SK-N-SH treated with all-trans-retinoic acid at 6 μM for 48 hours (cell line): ENCODE measurements around the gene CTAGE1.

Source experiments
- ATAC-seq: fragments of 200-7000 bp; cut with Tn5 transposase; 3 replicates; pipeline ENCODE4 v1.9.1; 2020; ENCODE audit warnings: mild to moderate bottlenecking, moderate library complexity
- ARNTL ChIP-seq: fragments of 450-650 bp; formaldehyde crosslinking; IDR thresholded peaks from 2 replicates; pipeline ENCODE4 v1.5.0; 2020; ENCODE audit warnings: low read depth, mild to moderate bottlenecking, moderate library complexity, borderline replicate concordance
- BACH2 ChIP-seq: fragments of 250-450 bp; sonication (Bioruptor Pico); IDR thresholded peaks from 2 replicates; pipeline ENCODE4 v1.9.0; 2021; ENCODE audit warnings: mild to moderate bottlenecking, borderline replicate concordance
- CREB5 ChIP-seq: fragments of 250-450 bp; sonication (Bioruptor Pico); IDR thresholded peaks from 2 replicates; pipeline ENCODE4 v1.5.1; 2020; ENCODE audit warnings: low read depth, mild to moderate bottlenecking, moderate library complexity
- CSDC2 ChIP-seq: fragments of 250-450 bp; sonication (Bioruptor Pico); IDR thresholded peaks from 2 replicates; pipeline ENCODE4 v1.5.0; 2020; ENCODE audit warnings: mild to moderate bottlenecking, moderate library complexity
- ESRRG ChIP-seq: fragments of 250-450 bp; sonication (Bioruptor Pico); IDR thresholded peaks from 2 replicates; pipeline ENCODE4 v1.6.1; 2021; ENCODE audit warnings: mild to moderate bottlenecking
- GLIS3 ChIP-seq: fragments of 250-450 bp; sonication (Bioruptor Pico); IDR thresholded peaks from 2 replicates; pipeline ENCODE4 v1.5.0; 2020; ENCODE audit warnings: mild to moderate bottlenecking, moderate library complexity
- ISL1 ChIP-seq: fragments of 250-450 bp; sonication (Bioruptor Pico); IDR thresholded peaks from 2 replicates; pipeline ENCODE4 v2.1.2; 2022; ENCODE audit warnings: mild to moderate bottlenecking, moderate library complexity
- OSR1 ChIP-seq: fragments of 250-450 bp; sonication (Bioruptor Pico); IDR thresholded peaks from 2 replicates; pipeline ENCODE4 v1.8.0; 2022; ENCODE audit warnings: moderate library complexity, mild to moderate bottlenecking, inconsistent platforms
- PATZ1 ChIP-seq: fragments of 250-450 bp; sonication (Bioruptor Pico); IDR thresholded peaks from 2 replicates; pipeline ENCODE4 v1.8.0; 2020; ENCODE audit warnings: mild to moderate bottlenecking, moderate library complexity, borderline replicate concordance
- POU6F1 ChIP-seq: fragments of 250-450 bp; sonication (Bioruptor Pico); IDR thresholded peaks from 2 replicates; pipeline ENCODE4 v1.8.0; 2021; ENCODE audit warnings: low read depth, mild to moderate bottlenecking, moderate library complexity, borderline replicate concordance
- SNAI2 ChIP-seq: fragments of 250-450 bp; sonication (Bioruptor Pico); IDR thresholded peaks from 2 replicates; pipeline ENCODE4 v1.5.0; 2020; ENCODE audit warnings: mild to moderate bottlenecking, moderate library complexity
- TCF4 ChIP-seq: fragments of 250-450 bp; sonication (Bioruptor Pico); IDR thresholded peaks from 2 replicates; pipeline ENCODE4 v1.8.0; 2021; ENCODE audit warnings: mild to moderate bottlenecking, moderate library complexity, borderline replicate concordance
- TOX ChIP-seq: fragments of 250-450 bp; sonication (Bioruptor Pico); IDR thresholded peaks from 2 replicates; pipeline ENCODE4 v1.8.0; 2021; ENCODE audit warnings: mild to moderate bottlenecking, moderate library complexity, borderline replicate concordance
- TSHZ2 ChIP-seq: fragments of 250-450 bp; sonication (Bioruptor Pico); IDR thresholded peaks from 2 replicates; pipeline ENCODE4 v1.5.0; 2020; ENCODE audit warnings: mild to moderate bottlenecking, moderate library complexity
- ZC3H10 ChIP-seq: fragments of 250-450 bp; sonication (Bioruptor Pico); IDR thresholded peaks from 2 replicates; pipeline ENCODE4 v1.5.1; 2021; ENCODE audit warnings: mild to moderate bottlenecking, moderate library complexity
- ZFP3 ChIP-seq: fragments of 250-450 bp; sonication (Bioruptor Pico); IDR thresholded peaks from 2 replicates; pipeline ENCODE4 v1.5.0; 2020; ENCODE audit warnings: mild to moderate bottlenecking, moderate library complexity
- ZFP30 ChIP-seq: fragments of 450-650 bp; formaldehyde crosslinking; IDR thresholded peaks from 2 replicates; pipeline ENCODE4 v1.5.0; 2022; ENCODE audit warnings: mild to moderate bottlenecking, moderate library complexity
- ZNF70 ChIP-seq: fragments of 450-650 bp; formaldehyde crosslinking; IDR thresholded peaks from 2 replicates; pipeline ENCODE4 v1.5.0; 2020; ENCODE audit warnings: mild to moderate bottlenecking, moderate library complexity
- ZNF8 ChIP-seq: fragments of 450-650 bp; formaldehyde crosslinking; IDR thresholded peaks from 2 replicates; pipeline ENCODE4 v1.5.0; 2020; ENCODE audit warnings: mild to moderate bottlenecking, moderate library complexity

The CTAGE1 gene

GRCh38 chr18:22412176-22412911 lies 5.4 kb downstream of the CTAGE1 start:
- TF ChIP-seq ZNF70 (CRISPR knock-in tag) (no peak), ZFP3 (CRISPR knock-in tag) (no peak), PATZ1 (CRISPR knock-in tag) (no peak), CREB5 (CRISPR knock-in tag) (no peak), SNAI2 (CRISPR knock-in tag) (no peak), TCF4 (CRISPR knock-in tag) (no peak), BACH2 (no peak), TOX (CRISPR knock-in tag) (no peak), ZFP30 (CRISPR knock-in tag) (no peak), TSHZ2 (CRISPR knock-in tag) (no peak), ZC3H10 (no peak), GLIS3 (CRISPR knock-in tag) (no peak), ISL1 (CRISPR knock-in tag) (no peak), POU6F1 (no peak), ESRRG (no peak), ZNF8 (CRISPR knock-in tag) (no peak), CSDC2 (CRISPR knock-in tag) (no peak), ARNTL (CRISPR knock-in tag) (no peak)

GRCh38 chr18:22411446-22411845 lies 6.3 kb downstream of the CTAGE1 start:
- TF ChIP-seq GLIS3 (CRISPR knock-in tag): no peak
- TF ChIP-seq ZC3H10: no peak
- no peak for TF ChIP-seq POU6F1
- no peak for TF ChIP-seq BACH2
- TF ChIP-seq TOX (CRISPR knock-in tag): no peak
- ATAC-seq: no peak

More at GRCh38 chr18:22412176-22412911, 5.4 kb downstream of the CTAGE1 start:
- no peak for ATAC-seq

- no peak for ATAC-seq
- TF ChIP-seq TSHZ2 (CRISPR knock-in tag) (no peak), CREB5 (CRISPR knock-in tag) (no peak), ZNF70 (CRISPR knock-in tag) (no peak), TOX (CRISPR knock-in tag) (no peak), ZFP30 (CRISPR knock-in tag) (no peak), BACH2 (no peak), OSR1 (CRISPR knock-in tag) (no peak), ZNF8 (CRISPR knock-in tag) (no peak), ARNTL (CRISPR knock-in tag) (no peak), SNAI2 (CRISPR knock-in tag) (no peak), PATZ1 (CRISPR knock-in tag) (no peak), ZC3H10 (no peak)
These were observed 7.6 kb downstream of the CTAGE1 start for GRCh38 chr18:22410126-22410525.
